ENCODE measurements around the gene REPS2.

Gene REPS2

DNA sequence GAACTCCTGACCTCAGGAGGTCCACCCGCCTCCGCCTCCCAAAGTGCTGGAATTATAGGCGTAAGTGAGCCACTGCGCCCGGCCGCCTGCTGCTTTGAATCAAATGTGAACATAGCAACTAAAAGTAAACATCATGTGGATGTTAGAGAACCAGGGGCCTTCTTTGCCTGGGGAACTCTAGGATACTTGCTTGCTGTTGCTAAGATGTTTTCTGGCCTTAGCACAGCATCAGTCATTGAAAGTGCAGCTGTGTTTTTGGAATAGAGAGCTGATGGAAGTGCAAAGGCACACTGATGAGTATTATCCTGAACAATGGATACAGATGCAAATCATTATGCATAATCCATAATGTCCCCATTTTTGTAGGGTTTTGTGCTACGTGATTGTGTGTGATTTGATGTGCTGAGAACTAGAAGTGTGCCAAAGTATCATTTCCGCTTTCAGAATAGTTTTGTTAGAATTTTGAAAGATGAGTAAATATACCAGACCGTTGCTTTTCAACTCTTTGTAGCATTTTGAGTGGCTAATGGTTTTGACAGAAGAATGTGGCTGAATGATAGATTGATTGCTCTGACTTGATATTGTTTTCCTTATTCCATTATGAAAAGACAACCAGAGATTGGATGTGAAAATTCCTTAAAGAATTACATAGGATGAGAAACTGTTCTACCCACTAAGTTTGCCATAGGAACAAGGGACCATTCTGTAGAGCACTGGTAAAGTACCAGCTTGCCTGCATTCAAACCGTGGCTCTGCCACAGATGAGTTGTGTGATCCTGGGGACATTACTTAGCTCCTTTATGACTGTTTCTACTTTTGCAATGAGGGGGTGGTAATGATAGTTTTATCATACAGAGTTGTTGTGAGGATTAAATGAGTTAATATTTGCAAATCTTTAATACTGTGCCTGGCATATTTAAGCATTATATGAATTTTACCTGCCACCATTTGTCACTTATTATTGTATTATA lies 74.7 kb downstream of the REPS2 start:
- Histone ChIP-seq H3K36me3 (ENCODE audit: control insufficient read depth, insufficient read depth, low read length) (no peaks in the 10 kb centered on the region), H3K9me3 (ENCODE audit: control insufficient read depth, low read length) (no peaks in the 10 kb centered on the region), H3K27ac (ENCODE audit: low read depth, low read length, severe bottlenecking) (no peak overlapping the region), H3K4me3 (ENCODE audit: extremely low read depth, insufficient read depth, low read length, poor library complexity, severe bottlenecking) (no peak overlapping the region), H3K4me1 (ENCODE audit: control insufficient read depth, insufficient read depth, low read length, poor library complexity, severe bottlenecking) (no peaks in the 10 kb centered on the region)
- WGBS, 2 experiments (ENCODE audit: insufficient coverage in 2 of 2) = 90 to 100% methylated on average over 1 to 2 of the region's 10 CpGs

DNA sequence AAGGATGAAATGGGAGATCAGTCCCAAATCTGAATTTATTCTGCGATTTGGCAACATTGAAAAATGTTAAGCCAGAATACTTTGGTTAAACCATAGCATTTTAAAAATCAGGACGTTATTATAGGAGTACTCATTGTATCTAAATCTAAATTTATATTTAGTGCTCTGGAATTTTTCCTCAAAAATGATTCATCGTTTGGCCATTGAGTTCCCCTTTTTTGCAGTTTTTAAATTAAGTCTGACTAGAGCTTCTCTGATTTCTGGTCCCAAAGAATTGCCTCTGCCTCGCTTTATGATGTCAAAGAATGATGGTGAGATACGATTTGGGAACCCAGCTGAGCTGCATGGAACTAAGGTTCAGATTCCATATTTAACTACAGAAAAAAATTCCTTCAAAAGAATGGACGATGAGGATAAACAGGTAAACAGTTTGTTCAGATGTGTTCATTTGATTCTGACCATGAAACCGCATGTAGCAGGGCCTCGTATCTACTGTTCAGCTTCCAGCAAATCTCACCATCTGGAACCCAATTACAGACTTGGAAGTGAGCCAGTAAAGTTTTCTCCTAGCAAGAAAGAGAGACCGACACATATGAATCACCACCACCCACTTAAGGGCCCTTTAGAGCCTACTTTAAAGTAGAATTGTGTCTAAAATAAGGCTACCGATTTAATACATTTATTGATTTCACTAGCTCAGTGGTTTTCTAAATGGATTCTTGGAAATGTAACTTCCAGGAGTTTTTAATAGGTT lies 75.6 kb downstream of the REPS2 start:
- no CpG with 5 or more reads among the region's 10 CpGs for WGBS, 2 experiments (ENCODE audit: insufficient coverage in 2 of 2)
- Histone ChIP-seq H3K27ac (ENCODE audit: low read depth, low read length, severe bottlenecking) (no peak overlapping the region), H3K36me3 (ENCODE audit: control insufficient read depth, insufficient read depth, low read length) (no peaks in the 10 kb centered on the region), H3K4me3 (ENCODE audit: extremely low read depth, insufficient read depth, low read length, poor library complexity, severe bottlenecking) (no peak overlapping the region), H3K4me1 (ENCODE audit: control insufficient read depth, insufficient read depth, low read length, poor library complexity, severe bottlenecking) (no peaks in the 10 kb centered on the region), H3K9me3 (ENCODE audit: control insufficient read depth, low read length) (no peaks in the 10 kb centered on the region)

DNA sequence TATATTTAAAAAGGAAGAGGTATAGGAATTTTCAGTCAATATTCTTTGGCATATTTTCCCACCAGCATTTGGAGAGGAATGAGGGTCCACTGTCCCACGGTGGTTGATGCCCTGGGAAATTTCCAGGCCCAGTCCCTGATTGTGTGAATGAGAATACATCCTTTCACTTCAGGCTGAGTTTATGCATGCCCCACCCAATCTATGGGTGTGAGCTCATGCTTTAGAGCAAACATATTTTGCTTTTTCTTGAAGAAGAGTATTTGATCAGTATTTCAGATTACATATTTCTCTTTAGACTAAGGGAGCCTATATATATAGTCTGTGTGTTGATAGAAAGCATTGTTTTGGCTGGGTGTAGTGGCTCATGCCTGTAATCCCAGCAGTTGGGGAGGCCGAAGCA lies 77.2 kb downstream of the REPS2 start:
- no peak overlapping the region for H3K4me3 ChIP-seq (ENCODE audit: extremely low read depth, insufficient read depth, low read length, poor library complexity, severe bottlenecking)
- no peaks in the 10 kb centered on the region for H3K36me3 ChIP-seq (ENCODE audit: control insufficient read depth, insufficient read depth, low read length)
- H3K27ac ChIP-seq (ENCODE audit: low read depth, low read length, severe bottlenecking) = no peak overlapping the region
- H3K4me1 ChIP-seq (ENCODE audit: control insufficient read depth, insufficient read depth, low read length, poor library complexity, severe bottlenecking) = no peaks in the 10 kb centered on the region
- no CpG with 5 or more reads among the region's 2 CpGs for WGBS, 2 experiments (ENCODE audit: insufficient coverage in 2 of 2)
- no peaks in the 10 kb centered on the region for H3K9me3 ChIP-seq (ENCODE audit: control insufficient read depth, low read length)

DNA sequence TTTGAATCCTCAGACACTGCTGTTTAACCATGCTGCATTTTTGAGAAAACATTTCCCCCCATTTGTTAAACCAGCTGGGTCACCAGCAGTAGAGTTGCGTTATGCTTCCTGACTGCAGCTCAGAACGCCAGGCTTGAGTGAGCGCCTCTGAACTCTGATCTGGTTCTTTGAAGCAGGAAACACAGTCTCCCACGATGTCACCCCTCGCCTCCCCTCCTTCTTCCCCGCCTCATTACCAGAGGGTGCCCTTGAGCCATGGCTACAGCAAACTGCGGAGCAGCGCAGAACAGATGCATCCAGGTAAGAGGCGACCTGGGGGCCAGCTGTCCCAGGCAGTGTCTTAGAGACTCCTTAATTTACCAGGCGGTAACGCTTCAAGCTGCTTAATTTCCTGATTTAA lies 78.4 kb downstream of the REPS2 start:
- H3K36me3 ChIP-seq (ENCODE audit: control insufficient read depth, insufficient read depth, low read length) = no peaks in the 10 kb centered on the region
- 45 to 71% methylated on average over 1 to 5 of the region's 11 CpGs for WGBS, 2 experiments (ENCODE audit: insufficient coverage in 2 of 2)
- H3K4me1 ChIP-seq (ENCODE audit: control insufficient read depth, insufficient read depth, low read length, poor library complexity, severe bottlenecking) = no peaks in the 10 kb centered on the region
- no peaks in the 10 kb centered on the region for H3K9me3 ChIP-seq (ENCODE audit: control insufficient read depth, low read length)
- no peak overlapping the region for H3K27ac ChIP-seq (ENCODE audit: low read depth, low read length, severe bottlenecking)
- H3K4me3 ChIP-seq (ENCODE audit: extremely low read depth, insufficient read depth, low read length, poor library complexity, severe bottlenecking) = no peak overlapping the region

DNA sequence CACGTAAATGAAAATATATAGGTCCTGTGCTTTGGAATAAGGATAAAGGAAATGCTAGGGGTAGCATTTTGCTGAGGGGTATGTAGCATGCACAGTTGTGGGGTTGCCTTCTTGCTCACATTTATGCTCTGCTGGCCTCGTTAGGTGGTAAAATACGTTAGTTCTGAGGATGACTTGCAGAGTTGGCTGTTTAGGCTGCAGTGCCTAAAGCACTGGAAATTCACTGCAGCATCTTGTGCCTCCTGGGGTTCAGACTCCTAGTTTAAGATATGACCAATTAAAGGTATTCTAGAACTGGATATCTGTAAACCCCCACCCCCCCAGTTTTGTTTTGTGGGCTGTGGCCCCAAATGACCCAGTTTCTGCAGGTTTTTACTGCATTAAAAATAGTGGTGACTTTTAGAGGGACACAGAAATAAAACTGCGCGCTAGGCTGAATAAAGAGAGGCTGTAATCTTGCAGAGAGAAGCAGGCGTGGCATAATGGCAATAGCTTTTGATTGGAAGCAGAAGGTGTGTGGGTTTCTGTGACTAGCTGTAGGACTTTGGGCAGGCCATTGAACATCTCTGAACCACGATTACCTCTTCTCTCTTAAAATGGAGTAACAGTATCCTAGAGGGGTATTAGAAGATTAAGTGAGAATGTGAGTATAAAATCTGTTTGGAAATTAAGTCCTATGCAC lies 79.3 kb downstream of the REPS2 start:
- Histone ChIP-seq H3K36me3 (ENCODE audit: control insufficient read depth, insufficient read depth, low read length) (no peaks in the 10 kb centered on the region), H3K9me3 (ENCODE audit: control insufficient read depth, low read length) (no peaks in the 10 kb centered on the region), H3K4me3 (ENCODE audit: extremely low read depth, insufficient read depth, low read length, poor library complexity, severe bottlenecking) (no peak overlapping the region), H3K27ac (ENCODE audit: low read depth, low read length, severe bottlenecking) (no peak overlapping the region), H3K4me1 (ENCODE audit: control insufficient read depth, insufficient read depth, low read length, poor library complexity, severe bottlenecking) (no peaks in the 10 kb centered on the region)
- WGBS, 2 experiments (ENCODE audit: insufficient coverage in 2 of 2) = 79% methylated on average over 4 of the region's 7 CpGs; no CpG with 5 or more reads in 1 of the 2 experiments

DNA sequence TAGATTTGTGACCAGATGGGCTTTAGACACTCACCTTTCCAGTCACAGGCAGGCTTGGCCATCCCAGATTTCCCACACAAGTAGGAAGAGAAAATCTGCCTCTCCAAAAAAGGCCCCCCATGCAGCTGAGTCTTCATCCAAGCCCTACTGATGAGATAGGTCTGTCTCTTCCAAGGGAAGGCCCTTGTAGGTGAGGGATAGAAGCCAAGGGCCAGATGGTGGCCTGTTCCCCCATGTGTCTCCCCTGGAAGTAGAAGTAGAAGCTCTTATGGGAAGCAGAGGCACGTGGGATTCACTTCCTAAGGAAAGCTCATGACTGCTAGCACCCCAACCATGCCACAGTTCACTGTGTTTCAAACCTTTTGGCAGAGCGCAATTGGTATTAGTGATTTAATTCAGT lies 81.5 kb downstream of the REPS2 start:
- WGBS, 2 experiments (ENCODE audit: insufficient coverage in 2 of 2) = no CpG with 5 or more reads among the region's 2 CpGs
- Histone ChIP-seq H3K4me3 (ENCODE audit: extremely low read depth, insufficient read depth, low read length, poor library complexity, severe bottlenecking) (no peak overlapping the region), H3K4me1 (ENCODE audit: control insufficient read depth, insufficient read depth, low read length, poor library complexity, severe bottlenecking) (no peaks in the 10 kb centered on the region), H3K36me3 (ENCODE audit: control insufficient read depth, insufficient read depth, low read length) (no peaks in the 10 kb centered on the region), H3K27ac (ENCODE audit: low read depth, low read length, severe bottlenecking) (no peak overlapping the region), H3K9me3 (ENCODE audit: control insufficient read depth, low read length) (no peaks in the 10 kb centered on the region)

DNA sequence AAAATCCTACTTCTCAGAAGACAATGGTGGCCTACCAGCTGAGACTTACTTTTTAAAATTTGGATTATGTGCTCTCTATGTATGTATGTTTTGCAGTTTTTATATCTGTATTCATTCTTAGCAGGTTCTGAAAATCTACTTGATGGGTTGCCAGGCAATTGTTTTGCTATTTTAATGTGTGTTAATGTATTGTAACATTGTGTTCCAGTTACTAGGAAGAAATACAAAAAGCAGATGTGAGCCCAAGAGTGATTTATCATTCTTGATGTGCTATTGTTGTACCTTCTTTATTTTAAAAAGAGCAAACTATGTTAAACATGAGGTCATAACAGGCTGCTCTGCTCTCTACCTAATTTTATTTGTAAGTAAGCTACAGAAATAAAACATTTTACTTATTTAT lies 81.9 kb downstream of the REPS2 start:
- H3K4me1 ChIP-seq (ENCODE audit: control insufficient read depth, insufficient read depth, low read length, poor library complexity, severe bottlenecking) = no peaks in the 10 kb centered on the region
- no peaks in the 10 kb centered on the region for H3K36me3 ChIP-seq (ENCODE audit: control insufficient read depth, insufficient read depth, low read length)
- no peaks in the 10 kb centered on the region for H3K9me3 ChIP-seq (ENCODE audit: control insufficient read depth, low read length)
- H3K27ac ChIP-seq (ENCODE audit: low read depth, low read length, severe bottlenecking) = no peak overlapping the region
- no peak overlapping the region for H3K4me3 ChIP-seq (ENCODE audit: extremely low read depth, insufficient read depth, low read length, poor library complexity, severe bottlenecking)

DNA sequence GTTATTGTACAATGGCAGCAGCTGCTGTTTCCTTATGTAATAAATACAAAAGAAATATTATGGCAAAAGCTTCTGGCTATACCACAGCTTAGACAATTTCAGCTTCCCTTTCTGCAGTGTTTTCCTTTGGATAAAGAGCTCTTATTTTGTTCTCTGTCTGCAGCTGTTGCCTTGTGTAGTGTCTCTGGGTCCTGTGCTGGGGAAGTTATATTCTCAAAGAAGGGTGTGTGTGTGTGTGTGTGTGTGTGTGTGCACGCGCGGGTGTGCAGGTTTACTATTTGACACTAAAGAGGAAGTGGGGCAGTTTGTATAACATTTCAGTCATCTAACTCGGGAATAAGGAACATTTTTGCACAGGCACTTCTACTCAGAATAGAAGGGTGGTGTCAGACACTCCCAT lies 83.6 kb downstream of the REPS2 start:
- no CpG with 5 or more reads among the region's 4 CpGs for WGBS, 2 experiments (ENCODE audit: insufficient coverage in 2 of 2)
- Histone ChIP-seq H3K9me3 (ENCODE audit: control insufficient read depth, low read length) (no peaks in the 10 kb centered on the region), H3K4me3 (ENCODE audit: extremely low read depth, insufficient read depth, low read length, poor library complexity, severe bottlenecking) (no peak overlapping the region), H3K27ac (ENCODE audit: low read depth, low read length, severe bottlenecking) (no peak overlapping the region), H3K36me3 (ENCODE audit: control insufficient read depth, insufficient read depth, low read length) (no peaks in the 10 kb centered on the region), H3K4me1 (ENCODE audit: control insufficient read depth, insufficient read depth, low read length, poor library complexity, severe bottlenecking) (no peaks in the 10 kb centered on the region)

DNA sequence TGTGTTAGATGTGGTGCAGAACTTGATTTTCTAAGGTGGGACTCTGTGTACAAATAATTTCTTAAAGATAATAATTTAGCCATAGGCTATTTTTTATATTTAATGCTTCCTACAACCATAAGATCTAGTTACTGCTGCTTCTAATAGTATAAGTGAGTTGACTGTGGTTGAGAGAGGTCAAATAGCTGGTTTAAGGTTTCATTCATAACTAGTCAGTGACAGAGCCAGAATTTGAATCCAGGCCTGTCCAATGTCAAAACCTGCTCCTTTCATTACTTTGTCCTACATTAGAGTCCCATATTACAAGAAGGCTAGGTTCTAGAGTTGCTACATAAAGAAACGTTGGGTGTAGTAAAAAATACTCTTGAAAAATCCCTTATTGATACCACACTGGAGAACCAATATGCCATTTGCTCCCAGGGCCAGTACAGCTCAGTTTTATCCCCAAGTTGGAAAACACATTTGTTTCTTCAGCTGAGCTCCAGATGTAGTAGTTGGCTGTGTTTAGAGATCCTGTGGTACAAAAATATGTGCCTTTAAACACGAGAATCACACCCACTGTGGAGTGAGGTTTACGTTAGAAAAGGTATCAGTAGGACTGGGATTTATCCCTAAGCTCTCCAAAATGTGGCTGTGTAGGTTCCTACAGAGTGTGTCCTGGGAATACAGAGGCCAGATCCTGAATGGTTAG lies 84.3 kb downstream of the REPS2 start:
- WGBS, 2 experiments (ENCODE audit: insufficient coverage in 2 of 2) = no CpG with 5 or more reads among the region's 3 CpGs
- H3K4me1 ChIP-seq (ENCODE audit: control insufficient read depth, insufficient read depth, low read length, poor library complexity, severe bottlenecking) = no peaks in the 10 kb centered on the region
- no peak overlapping the region for H3K27ac ChIP-seq (ENCODE audit: low read depth, low read length, severe bottlenecking)
- H3K4me3 ChIP-seq (ENCODE audit: extremely low read depth, insufficient read depth, low read length, poor library complexity, severe bottlenecking) = no peak overlapping the region
- H3K36me3 ChIP-seq (ENCODE audit: control insufficient read depth, insufficient read depth, low read length) = no peaks in the 10 kb centered on the region
- no peaks in the 10 kb centered on the region for H3K9me3 ChIP-seq (ENCODE audit: control insufficient read depth, low read length)

DNA sequence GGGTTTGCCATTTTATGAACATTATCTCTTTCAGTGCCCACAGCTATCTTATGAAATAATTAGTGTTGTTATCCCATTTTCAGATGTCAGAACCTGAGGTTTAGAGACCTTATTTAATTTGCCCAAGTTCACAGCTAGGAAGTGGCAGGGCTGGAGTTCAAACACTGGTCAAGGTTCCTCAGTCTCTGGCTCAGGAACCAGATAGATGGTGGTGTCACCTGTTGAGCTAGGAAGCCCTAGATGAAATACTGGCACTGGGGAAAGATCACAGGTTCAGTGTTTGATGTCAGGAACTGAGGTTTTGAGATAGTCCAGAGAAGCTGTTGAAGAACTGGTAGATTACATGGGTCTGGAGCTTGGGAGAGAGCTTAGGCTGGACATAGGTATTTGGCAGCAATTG lies 85.4 kb downstream of the REPS2 start:
- H3K27ac ChIP-seq (ENCODE audit: low read depth, low read length, severe bottlenecking) = no peak overlapping the region
- no peaks in the 10 kb centered on the region for H3K9me3 ChIP-seq (ENCODE audit: control insufficient read depth, low read length)
- no peaks in the 10 kb centered on the region for H3K4me1 ChIP-seq (ENCODE audit: control insufficient read depth, insufficient read depth, low read length, poor library complexity, severe bottlenecking)
- no peak overlapping the region for H3K4me3 ChIP-seq (ENCODE audit: extremely low read depth, insufficient read depth, low read length, poor library complexity, severe bottlenecking)
- no peaks in the 10 kb centered on the region for H3K36me3 ChIP-seq (ENCODE audit: control insufficient read depth, insufficient read depth, low read length)
